Vagina (tissue), 2 donors: ENCODE measurements around the gene INPP5A.

Source experiments
- POLR2AphosphoS5 ChIP-seq, 2 donors: sonication (generic); formaldehyde crosslinking; IDR thresholded peaks; one replicate each; pipeline ENCODE4 v1.9.0; 2017; ENCODE audit warnings: antibody characterized with exemption in 2 of 2, mild to moderate bottlenecking in 2 of 2, low read depth in 1 of 2; ENCODE audit not compliant: insufficient read depth in 1 of 2
- TF ChIP-seq, protein P1 (sequence below), 3 experiments: fragments of 450-650 bp in 2 of 3; fragments of 200-600 bp in 1 of 3; sonication (generic) in 1 of 3; IDR thresholded peaks; one replicate each; pipeline ENCODE4 v1.5.1; 2017 to 2019; ENCODE audit warnings: antibody characterized with exemption in 3 of 3, mild to moderate bottlenecking in 2 of 3, moderate library complexity in 2 of 3

DNA sequence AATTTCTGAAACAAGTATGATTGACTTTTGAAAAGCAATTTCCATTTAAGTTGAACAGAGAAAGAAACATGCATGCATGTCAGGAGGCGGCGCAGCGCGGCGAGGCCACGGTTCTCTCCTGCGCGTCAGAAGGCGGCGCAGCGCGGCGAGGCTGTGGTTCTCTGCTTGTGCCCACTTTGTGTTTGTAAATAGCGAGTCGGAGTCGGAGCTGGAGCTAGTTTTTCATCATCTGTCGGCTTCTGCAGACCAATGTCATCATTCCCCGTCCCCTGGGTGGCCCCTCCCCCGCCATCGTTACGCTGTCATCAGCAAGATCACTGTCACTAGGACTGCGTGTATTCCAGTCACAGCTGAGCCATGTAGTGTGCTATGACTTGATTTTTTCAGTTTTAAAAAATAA is 49.2 kb downstream of the INPP5A start:
- TF ChIP-seq, protein P1, sequence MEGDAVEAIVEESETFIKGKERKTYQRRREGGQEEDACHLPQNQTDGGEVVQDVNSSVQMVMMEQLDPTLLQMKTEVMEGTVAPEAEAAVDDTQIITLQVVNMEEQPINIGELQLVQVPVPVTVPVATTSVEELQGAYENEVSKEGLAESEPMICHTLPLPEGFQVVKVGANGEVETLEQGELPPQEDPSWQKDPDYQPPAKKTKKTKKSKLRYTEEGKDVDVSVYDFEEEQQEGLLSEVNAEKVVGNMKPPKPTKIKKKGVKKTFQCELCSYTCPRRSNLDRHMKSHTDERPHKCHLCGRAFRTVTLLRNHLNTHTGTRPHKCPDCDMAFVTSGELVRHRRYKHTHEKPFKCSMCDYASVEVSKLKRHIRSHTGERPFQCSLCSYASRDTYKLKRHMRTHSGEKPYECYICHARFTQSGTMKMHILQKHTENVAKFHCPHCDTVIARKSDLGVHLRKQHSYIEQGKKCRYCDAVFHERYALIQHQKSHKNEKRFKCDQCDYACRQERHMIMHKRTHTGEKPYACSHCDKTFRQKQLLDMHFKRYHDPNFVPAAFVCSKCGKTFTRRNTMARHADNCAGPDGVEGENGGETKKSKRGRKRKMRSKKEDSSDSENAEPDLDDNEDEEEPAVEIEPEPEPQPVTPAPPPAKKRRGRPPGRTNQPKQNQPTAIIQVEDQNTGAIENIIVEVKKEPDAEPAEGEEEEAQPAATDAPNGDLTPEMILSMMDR (IDR thresholded peaks at IDR 0.05): no peak
- TF ChIP-seq POLR2AphosphoS5 (IDR thresholded peaks at IDR 0.05; ENCODE audit: insufficient read depth in 1 of 2, low read depth in 1 of 2): peak in 1 of 2 donors; percentile 6
